ENCODE data around the gene TPST1.

DNA sequence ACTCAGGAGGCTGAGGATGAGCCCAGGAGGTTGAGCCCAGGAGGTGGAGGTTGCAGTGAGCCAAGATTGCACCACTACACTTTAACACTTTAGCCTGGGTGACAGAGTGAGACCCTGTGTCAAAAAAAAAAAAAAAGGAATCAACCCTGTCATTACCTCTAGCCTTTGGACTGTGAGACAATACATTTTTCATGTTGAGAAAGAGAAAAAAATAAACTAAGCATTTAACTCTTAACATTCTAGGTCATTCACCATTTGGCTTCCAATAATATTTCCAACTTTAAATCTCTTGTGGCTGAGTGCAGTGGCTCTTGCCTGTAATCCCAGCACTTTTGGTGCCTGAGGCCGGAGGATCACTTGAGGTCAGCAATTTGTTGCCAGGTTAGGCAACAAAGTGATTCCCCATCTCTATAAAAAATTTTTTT lies 41.9 kb upstream of the TPST1 start:
- no peak for TF ChIP-seq POLR2AphosphoS5 (IDR thresholded peaks at IDR 0.05; ENCODE audit: borderline replicate concordance, low read depth, low read length)
- TF ChIP-seq EZH2 (IDR thresholded peaks at IDR 0.05), result no peak
- no peak for TF ChIP-seq FOXP2 (optimal IDR thresholded peaks at IDR 0.05; ENCODE audit: control extremely low read depth, extremely low read length, insufficient read depth)

Measured in SK-N-MC (cell line).